CMK (cell line): ENCODE measurements around the gene DISP2.

ENCODE experiments used
- DNase-seq: peaks from one replicate; pipeline ENCODE4 v3.0.0-alpha.2; 2010; ENCODE audit warnings: low read depth

DISP2 gene

GRCh38 chr15:40392986-40393948, 35.2 kb downstream of the DISP2 start:
- DNase-seq: no peak

GRCh38 chr15:40397688-40398412, 39.8 kb downstream of the DISP2 start:
- no peak for DNase-seq

- peak; percentile 65 for DNase-seq
These were observed 40.4 kb downstream of the DISP2 start for GRCh38 chr15:40398413-40398873.

GRCh38 chr15:40399370-40399769, 41.4 kb downstream of the DISP2 start:
- DNase-seq: no peak

- DNase-seq: peak; percentile 81
These were observed 47.7 kb downstream of the DISP2 start, which contains the start of gene IVD for GRCh38 chr15:40405501-40406381. IVD (plus strand) TSS chr15:40405795; CDS start chr15:40405828, 33 bp downstream.

- DNase-seq: no peak
These were observed 49.4 kb downstream of the DISP2 start for GRCh38 chr15:40407330-40407990.

GRCh38 chr15:40409366-40409765, 51.3 kb downstream of the DISP2 start:
- DNase-seq: no peak

GRCh38 chr15:40410476-40410875, 52.5 kb downstream of the DISP2 start:
- DNase-seq: no peak

GRCh38 chr15:40412095-40412759, 54.2 kb downstream of the DISP2 start:
- no peak for DNase-seq

- no peak for DNase-seq
These were observed 55.0 kb downstream of the DISP2 start for GRCh38 chr15:40413036-40413435.

- DNase-seq: no peak
These were observed 56.8 kb downstream of the DISP2 start for GRCh38 chr15:40414816-40415215.

GRCh38 chr15:40415226-40415625, 57.2 kb downstream of the DISP2 start:
- no peak for DNase-seq

- DNase-seq: no peak
These were observed 58.0 kb downstream of the DISP2 start for GRCh38 chr15:40416056-40416455.

GRCh38 chr15:40418126-40418525, 60.1 kb downstream of the DISP2 start:
- DNase-seq: no peak

- DNase-seq: no peak
These were observed 62.2 kb downstream of the DISP2 start for GRCh38 chr15:40420071-40420713.

GRCh38 chr15:40420793-40421192, 62.8 kb downstream of the DISP2 start:
- DNase-seq: no peak

- DNase-seq: no peak
These were observed 63.5 kb downstream of the DISP2 start for GRCh38 chr15:40421246-40422157.

- DNase-seq: no peak
These were observed 66.6 kb downstream of the DISP2 start for GRCh38 chr15:40424483-40425115.

GRCh38 chr15:40425681-40426080, 67.7 kb downstream of the DISP2 start:
- DNase-seq: no peak
